ENCODE data around the gene NR2C1.
"Not testable (repeated sequence)": the region's sequence is repeated elsewhere in the genome, so short reads cannot be mapped to it uniquely, and the experiment has no call there.

Gene NR2C1

GRCh38 chr12:95072900-95073697, at the start of gene NR2C1:
Gene NR2C1 (minus strand): TSS chr12:95073618. CDS start chr12:95067384, 6,234 bp downstream.
- DNase-seq (ENCODE audit: low read depth): peak; percentile 78

GRCh38 chr12:95118788-95119179, 45.4 kb upstream of the NR2C1 start:
- DNase-seq (ENCODE audit: low read depth): no peak

GRCh38 chr12:95118138-95118787, 44.8 kb upstream of the NR2C1 start:
- no peak for DNase-seq (ENCODE audit: low read depth)

- DNase-seq (ENCODE audit: low read depth): no peak
These were observed 43.8 kb upstream of the NR2C1 start for GRCh38 chr12:95117178-95117599.

- no peak for DNase-seq (ENCODE audit: low read depth)
These were observed 43.4 kb upstream of the NR2C1 start for GRCh38 chr12:95116773-95117172.

GRCh38 chr12:95116341-95116740, 42.9 kb upstream of the NR2C1 start:
- DNase-seq (ENCODE audit: low read depth): no peak

- DNase-seq (ENCODE audit: low read depth): no peak
These were observed 42.2 kb upstream of the NR2C1 start for GRCh38 chr12:95115641-95116040.

- DNase-seq (ENCODE audit: low read depth): no peak
These were observed 41.5 kb upstream of the NR2C1 start for GRCh38 chr12:95114766-95115405.

- DNase-seq (ENCODE audit: low read depth): no peak
These were observed 33.9 kb upstream of the NR2C1 start for GRCh38 chr12:95107362-95107761.

GRCh38 chr12:95105540-95105939, 32.1 kb upstream of the NR2C1 start:
- DNase-seq (ENCODE audit: low read depth): no peak

- no peak for DNase-seq (ENCODE audit: low read depth)
These were observed 31.6 kb upstream of the NR2C1 start for GRCh38 chr12:95104919-95105452.

GRCh38 chr12:95102916-95103671, 29.7 kb upstream of the NR2C1 start:
- DNase-seq (ENCODE audit: low read depth): no peak

GRCh38 chr12:95101957-95102356, 28.5 kb upstream of the NR2C1 start:
- DNase-seq (ENCODE audit: low read depth): not testable (repeated sequence)

- peak; percentile 24 for DNase-seq (ENCODE audit: low read depth)
These were observed 27.1 kb upstream of the NR2C1 start for GRCh38 chr12:95100264-95101190.

- no peak for DNase-seq (ENCODE audit: low read depth)
These were observed 25.9 kb upstream of the NR2C1 start for GRCh38 chr12:95099270-95099790.

- DNase-seq (ENCODE audit: low read depth): no peak
These were observed 23.4 kb upstream of the NR2C1 start for GRCh38 chr12:95096852-95097251.

- DNase-seq (ENCODE audit: low read depth): no peak
These were observed 23.0 kb upstream of the NR2C1 start for GRCh38 chr12:95096378-95096777.

GRCh38 chr12:95095866-95096265, 22.4 kb upstream of the NR2C1 start:
- not testable (repeated sequence) for DNase-seq (ENCODE audit: low read depth)

- DNase-seq (ENCODE audit: low read depth): no peak
These were observed 16.0 kb upstream of the NR2C1 start for GRCh38 chr12:95089462-95089861.

GRCh38 chr12:95088379-95088778, 15.0 kb upstream of the NR2C1 start:
- DNase-seq (ENCODE audit: low read depth): no peak

- no peak for DNase-seq (ENCODE audit: low read depth)
These were observed 12.2 kb upstream of the NR2C1 start for GRCh38 chr12:95085612-95086011.
